Activated CD4-positive, alpha-beta T cell treated with anti-CD3 and anti-CD28 coated beads, Interleukin-2, amount 50 U/mL, for 24 hours (primary cell): ENCODE data around the gene TMCO6.
A peak's percentile ranks its signal among the peaks of the same experiment; 100 is the strongest.

ENCODE experiments used
- DNase-seq, 2 donors: peaks; one replicate each; pipeline ENCODE4 v3.0.0-alpha.2; 2020; ENCODE audit warnings: low read depth in 1 of 2, low spot score in 1 of 2

TMCO6 gene

DNA sequence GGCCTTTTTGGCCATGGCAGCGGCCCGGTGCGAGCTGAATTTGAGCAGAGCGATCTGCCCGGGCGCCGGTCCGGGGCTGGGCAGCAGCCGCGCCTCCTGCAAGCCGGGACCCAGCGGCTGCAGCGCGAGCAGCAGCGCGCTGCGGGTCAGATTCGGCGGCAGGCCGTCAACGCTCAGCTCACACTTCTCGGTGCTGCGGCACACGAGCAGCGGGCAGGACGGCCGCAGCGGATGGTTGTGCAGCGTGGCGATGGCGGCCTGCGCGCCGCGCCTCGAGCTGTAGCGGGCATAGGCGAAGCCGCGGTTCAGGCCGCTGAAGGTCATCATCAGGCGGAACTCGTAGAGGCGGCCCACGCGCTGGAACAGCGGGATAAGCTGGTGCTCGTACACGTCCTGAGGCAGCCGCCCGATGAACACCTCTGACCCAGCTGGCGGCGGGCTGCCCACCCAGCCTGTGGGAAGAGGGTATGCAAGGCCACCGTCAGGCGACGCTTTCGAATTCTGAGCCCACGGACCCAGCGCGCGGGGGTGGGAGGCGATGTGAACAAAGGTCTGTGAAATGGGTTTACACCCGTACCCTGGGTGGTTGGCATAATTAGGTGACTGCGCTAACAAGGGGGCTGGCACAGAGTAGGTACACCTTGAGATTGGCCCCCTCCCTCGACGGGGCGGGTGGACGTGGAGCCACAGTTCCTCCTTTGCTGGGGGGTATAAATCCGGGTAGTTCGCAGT, 33.4 kb downstream of the TMCO6 start:
- DNase-seq: no peak

DNA sequence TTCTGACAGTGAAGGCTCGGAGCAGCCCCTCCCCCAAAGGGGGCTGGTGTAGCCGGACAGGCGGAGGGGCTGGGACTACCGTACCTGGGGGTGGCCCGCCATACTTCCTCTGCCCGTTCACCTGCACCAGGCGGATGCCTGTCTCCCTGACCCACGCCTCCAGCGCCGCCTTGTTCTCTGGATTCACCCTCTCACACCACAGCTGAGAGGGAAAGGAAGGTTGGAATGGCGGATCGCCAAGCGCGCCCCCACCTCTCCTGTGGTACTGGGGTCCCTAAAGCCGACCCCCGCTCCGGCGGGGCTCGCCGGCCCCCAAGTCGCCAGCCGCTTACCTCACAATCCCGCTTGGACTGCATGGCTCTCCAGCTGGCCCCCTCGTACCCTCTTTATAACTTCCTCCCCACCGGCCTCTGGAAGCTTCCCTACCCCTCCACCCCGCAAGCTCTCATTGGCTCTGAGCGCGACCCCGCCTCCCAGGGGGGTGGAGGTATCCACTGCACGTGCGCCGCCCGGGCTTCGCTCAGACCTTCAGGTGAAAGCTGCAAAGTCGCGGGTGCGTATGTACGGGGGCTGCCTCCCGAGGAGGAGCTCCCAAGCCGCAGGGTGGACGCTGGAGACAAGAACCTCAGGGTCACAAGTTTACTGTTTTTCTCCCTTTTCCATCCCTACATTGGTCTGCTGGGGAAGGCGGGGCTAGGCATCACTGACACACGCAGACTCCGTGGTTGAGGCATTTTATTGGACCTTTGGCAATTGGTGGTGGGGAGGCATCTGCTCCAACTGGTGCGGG, 34.1 kb downstream of the TMCO6 start, which contains the start of gene DND1:
Gene DND1, minus strand, starts transcription at position 390 of the 790 bp plus-strand sequence. Its CDS starts 34 bp downstream, at position 356.
- no peak for DNase-seq

DNA sequence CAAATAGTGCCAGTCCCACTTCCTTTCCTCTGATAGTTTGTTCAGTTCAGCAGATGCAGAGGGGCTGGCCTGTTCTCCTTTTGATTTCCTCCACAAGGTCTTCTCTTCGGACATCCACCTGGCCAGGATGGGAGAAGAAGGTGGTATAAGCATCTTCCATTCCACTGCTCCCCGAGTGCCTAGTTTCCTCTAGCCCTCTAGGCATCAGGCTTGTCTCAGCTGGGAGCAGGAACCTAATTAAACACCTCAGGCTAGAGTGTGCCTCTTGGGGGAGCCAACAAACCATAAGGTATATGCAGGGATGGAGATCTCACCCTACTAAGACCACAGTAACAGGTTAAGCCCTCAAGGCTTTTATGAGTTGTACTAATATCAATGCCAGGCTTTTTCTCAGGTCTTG, 35.0 kb downstream of the TMCO6 start:
- DNase-seq: no peak

DNA sequence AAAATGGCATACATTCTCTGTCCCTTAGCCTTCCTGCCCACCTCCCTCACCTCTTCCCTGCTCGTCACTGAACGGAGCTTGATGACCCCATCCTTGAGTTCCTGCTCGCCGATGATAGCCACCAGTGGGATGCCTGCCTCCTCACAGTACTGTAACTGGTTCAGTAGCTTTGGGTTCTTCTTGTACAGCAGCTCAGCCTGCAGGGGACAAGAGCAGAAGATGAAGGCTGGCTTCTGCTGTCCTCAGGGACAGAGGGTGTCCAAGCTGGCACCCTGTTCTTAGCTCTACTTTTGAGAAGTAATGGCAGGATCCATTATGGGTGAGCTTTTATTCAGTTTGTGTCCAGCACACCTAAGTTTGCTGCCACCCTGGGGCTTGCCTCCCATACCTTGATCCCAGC, 35.4 kb downstream of the TMCO6 start:
- DNase-seq: no peak

DNA sequence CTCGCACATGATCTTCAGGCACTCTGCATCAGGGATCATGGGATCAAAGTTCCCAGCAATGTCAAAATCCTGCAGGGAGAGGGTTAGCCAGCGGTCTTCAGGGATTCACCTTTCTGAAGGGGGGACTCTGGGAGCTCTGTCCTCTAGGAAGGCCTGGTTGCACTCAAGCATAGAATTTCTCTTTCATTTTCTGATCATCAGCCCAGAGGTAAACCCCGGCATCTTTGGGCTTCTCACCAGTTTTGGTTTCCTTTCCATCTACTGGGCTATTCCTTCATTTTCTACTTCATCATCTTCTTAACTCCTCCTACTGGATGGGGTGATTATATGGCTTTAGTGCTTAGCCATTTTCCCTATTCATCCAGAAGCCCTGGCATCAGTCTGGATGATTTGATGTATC, 38.7 kb downstream of the TMCO6 start:
- no peak for DNase-seq

DNA sequence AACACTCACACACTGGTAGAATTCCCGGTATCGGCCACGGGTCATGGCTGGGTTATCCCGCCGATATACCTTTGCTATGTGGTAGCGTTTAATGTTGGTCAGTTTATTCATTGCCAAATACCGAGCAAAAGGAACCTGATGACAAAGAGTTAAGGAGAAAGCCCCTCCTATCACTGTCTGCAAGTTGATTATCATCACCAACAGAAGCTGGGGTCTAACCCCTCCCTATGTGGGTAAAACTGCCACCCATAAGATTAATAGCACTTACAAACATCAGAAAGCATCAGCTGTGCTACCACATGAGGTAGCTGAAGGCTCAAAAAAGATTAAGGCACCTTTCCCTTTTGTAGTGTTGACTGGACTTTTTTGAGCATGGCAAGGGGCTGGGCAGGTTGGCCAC, 39.7 kb downstream of the TMCO6 start:
- no peak for DNase-seq

DNA sequence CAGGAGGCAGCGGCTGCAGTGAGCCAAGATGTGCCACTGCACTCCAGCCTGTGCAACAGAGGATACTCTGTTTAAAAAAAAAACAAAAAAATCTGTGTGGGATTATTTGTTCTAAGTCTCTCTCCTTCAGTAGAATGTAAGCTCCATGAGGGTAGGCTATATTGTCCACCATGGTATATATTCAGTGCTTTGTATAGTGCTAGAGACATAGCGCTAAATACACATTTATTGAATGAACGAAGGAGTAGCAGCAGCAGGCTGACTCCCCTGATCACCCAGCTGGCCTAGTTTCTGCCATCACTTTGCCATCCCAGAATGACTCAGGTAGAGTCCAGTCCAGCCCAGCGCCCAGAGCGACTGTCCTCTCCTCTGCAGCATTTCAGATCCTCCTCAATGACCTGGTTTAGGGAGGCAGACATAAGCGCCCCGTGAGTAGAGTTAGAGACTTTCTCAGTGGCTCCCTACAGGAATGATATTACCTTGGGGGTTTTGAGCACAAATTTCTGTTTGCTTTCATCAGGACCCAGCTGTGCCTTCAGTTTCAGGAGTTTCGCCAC, 51.2 kb downstream of the TMCO6 start:
- DNase-seq: no peak

DNA sequence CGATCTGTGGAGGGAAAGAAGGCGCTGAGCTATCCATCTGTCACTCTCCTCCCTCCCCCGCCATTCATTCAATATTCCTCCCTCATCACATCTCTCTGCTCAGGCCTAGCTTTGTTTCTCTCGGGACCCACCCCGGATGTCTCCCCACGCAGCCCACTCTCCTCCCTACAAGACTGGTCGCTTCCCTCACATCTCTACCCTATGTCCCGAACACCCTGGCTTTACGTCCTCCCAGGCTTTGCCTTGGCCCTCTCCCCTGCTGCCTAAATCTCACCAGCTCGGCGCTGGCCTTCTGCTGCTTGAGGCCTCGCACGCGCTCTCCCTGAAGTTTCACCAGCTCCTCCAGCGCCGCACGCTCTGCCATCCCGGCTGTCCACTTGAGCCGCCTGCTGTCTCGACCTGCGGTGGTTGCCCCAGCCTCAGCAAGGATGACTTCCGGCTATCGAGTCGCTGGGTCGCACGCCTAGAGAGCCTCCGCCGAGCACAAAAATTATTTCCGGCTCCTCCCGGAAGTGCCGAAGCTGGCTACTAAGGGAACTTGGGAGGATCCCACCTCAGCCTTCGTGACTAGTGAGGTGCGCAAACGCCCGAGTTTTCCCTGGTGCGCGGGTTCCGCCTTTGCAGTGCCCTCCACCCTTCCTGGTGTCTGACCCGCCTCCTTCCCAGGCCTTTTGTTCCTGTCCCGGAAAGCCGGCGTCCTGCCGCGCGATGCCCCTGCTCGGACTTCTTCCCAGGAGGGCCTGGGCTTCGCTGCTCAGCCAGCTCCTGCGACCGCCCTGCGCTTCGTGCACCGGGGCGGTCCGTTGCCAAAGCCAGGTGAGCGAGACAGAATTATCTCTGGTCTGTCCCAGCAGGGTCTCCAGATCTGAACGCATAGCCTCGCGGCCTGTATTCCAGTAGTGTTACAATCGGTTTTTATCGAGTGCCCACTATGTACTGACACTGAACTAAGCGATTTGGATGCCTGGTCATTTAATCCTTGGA, 52.0 kb downstream of the TMCO6 start, which contains the start of the genes HARS1 and HARS2:
Gene HARS1, minus strand, starts transcription at position 430 of the 984 bp plus-strand sequence. Its CDS starts 66 bp downstream, at position 364.
Gene HARS2, plus strand, starts transcription at position 515 of the 984 bp plus-strand sequence. Its CDS starts 194 bp downstream, at position 709.
- DNase-seq: peak; percentile 60 to 86

DNA sequence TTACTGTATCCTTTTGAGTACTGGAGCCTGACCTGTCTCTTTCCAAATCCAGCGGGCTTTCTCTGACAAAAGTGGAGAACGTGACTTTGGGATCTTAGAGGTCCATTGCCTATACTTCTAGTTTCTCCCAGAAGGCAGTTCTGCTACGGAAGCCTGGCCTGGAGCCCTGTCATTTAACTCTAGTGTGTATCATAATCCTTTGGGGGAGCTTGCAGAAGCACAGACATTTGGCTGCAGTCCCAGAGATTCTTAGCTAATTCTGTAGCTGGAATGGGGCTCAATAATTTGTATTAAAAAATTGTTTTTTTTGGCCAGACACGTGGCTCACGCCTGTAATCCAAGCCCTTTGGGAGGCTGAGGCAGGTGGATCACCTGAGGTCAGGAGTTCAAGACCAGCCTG, 55.0 kb downstream of the TMCO6 start:
- no peak for DNase-seq
